ENCODE results near the gene ARHGAP44. TPM values are rescaled to one million over a fixed set of nuclear protein-coding genes. Genes with fewer than 3 reads are reported as not detected.

ARHGAP44 gene
- total and polyA plus RNA-seq, 2 donors (not counting 3 experiments of a cell fraction or from before 2014, with no cell fraction given), result 0.11 to 0.42 TPM

- intact Hi-C loops (cut with micrococcal nuclease) (no loop called here), dilution Hi-C loops (cut with MboI; ENCODE audit: extremely low pct_ligation_motif_present, low sequenced_read_pairs) (no loop called here)
- no peaks in the 10 kb centered on the region for H3K79me2 ChIP-seq (ENCODE audit: control insufficient read depth, insufficient read depth, low read length)
- ChIA-PET CTCF (interaction anchor here (0.8 to 2.1 kb wide), 6 partner anchors 9 to 748 kb away, joined by 3 to 9 read pairs (median 5); partner anchors contain the start of gene ELAC2), POLR2A (no interaction called here)
- no peak for FAIRE-seq
- H3K9me1 ChIP-seq (replicated peaks; ENCODE audit: control insufficient read depth, extremely low read depth, insufficient read depth, low read length), result no peaks in the 10 kb centered on the region
- H4K20me1 ChIP-seq (replicated peaks; ENCODE audit: control insufficient read depth, extremely low read depth, insufficient read depth, low read length), result no peaks in the 10 kb centered on the region
- no peak overlapping the region for H2AFZ ChIP-seq (ENCODE audit: low read depth, low read length)
- no peak for DNase-seq (ENCODE audit: low read depth, low spot score)
- no peak overlapping the region for H3K9ac ChIP-seq (replicated peaks; ENCODE audit: extremely low read depth, insufficient read depth, low read length)
- H3K4me2 ChIP-seq (ENCODE audit: insufficient read depth, low read length), result no peak overlapping the region
- H3K4me3 ChIP-seq (replicated peaks in 1 of 3; ENCODE audit: insufficient read depth in 1 of 3, low read depth in 1 of 3, low read length in 3 of 3), result no peak overlapping the region
- no peaks in the 10 kb centered on the region for H3K9me3 ChIP-seq (replicated peaks; ENCODE audit: control insufficient read depth, insufficient read depth, low read length)
- TF ChIP-seq MAX (IDR thresholded peaks at IDR 0.05; ENCODE audit: insufficient read depth, insufficient read length) (no peak), MYC (IDR thresholded peaks at IDR 0.05; ENCODE audit: low read depth, low read length) (no peak), JUN (IDR thresholded peaks at IDR 0.05; ENCODE audit: borderline replicate concordance, insufficient read depth, insufficient read length, low read depth) (no peak), GATA2 (IDR thresholded peaks at IDR 0.05; ENCODE audit: insufficient read depth, insufficient read length, low read depth, low read length) (no peak), EZH2 (IDR thresholded peaks at IDR 0.05; ENCODE audit: borderline replicate concordance, low read depth, low read length, severe bottlenecking) (no peak), FOS (IDR thresholded peaks at IDR 0.05; ENCODE audit: borderline replicate concordance, insufficient read depth, low read length) (no peak), POLR2A (IDR thresholded peaks at IDR 0.05; ENCODE audit: low read depth, low read length) (no peak), POLR2AphosphoS5 (IDR thresholded peaks at IDR 0.05; ENCODE audit: insufficient read depth, low read depth, low read length) (no peak)
- TF ChIP-seq, protein P1, sequence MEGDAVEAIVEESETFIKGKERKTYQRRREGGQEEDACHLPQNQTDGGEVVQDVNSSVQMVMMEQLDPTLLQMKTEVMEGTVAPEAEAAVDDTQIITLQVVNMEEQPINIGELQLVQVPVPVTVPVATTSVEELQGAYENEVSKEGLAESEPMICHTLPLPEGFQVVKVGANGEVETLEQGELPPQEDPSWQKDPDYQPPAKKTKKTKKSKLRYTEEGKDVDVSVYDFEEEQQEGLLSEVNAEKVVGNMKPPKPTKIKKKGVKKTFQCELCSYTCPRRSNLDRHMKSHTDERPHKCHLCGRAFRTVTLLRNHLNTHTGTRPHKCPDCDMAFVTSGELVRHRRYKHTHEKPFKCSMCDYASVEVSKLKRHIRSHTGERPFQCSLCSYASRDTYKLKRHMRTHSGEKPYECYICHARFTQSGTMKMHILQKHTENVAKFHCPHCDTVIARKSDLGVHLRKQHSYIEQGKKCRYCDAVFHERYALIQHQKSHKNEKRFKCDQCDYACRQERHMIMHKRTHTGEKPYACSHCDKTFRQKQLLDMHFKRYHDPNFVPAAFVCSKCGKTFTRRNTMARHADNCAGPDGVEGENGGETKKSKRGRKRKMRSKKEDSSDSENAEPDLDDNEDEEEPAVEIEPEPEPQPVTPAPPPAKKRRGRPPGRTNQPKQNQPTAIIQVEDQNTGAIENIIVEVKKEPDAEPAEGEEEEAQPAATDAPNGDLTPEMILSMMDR (IDR thresholded peaks at IDR 0.05; ENCODE audit: extremely low read depth in 1 of 2, insufficient read depth in 1 of 2, low read depth in 1 of 2, low read length in 2 of 2), result no peak
- H3K27ac ChIP-seq (ENCODE audit: insufficient read depth, low read depth, low read length), result no peak overlapping the region
- no TSS peak for BruUV-seq (replicated peaks)
- no peaks in the 10 kb centered on the region for H3K4me1 ChIP-seq (ENCODE audit: control insufficient read depth, extremely low read depth, insufficient read depth, low read length)
- H3K36me3 ChIP-seq (ENCODE audit: control insufficient read depth in 2 of 2, extremely low read depth in 1 of 2, insufficient read depth in 2 of 2, low read length in 2 of 2), result peaks cover 18 to 33% of the 10 kb centered on the region in 2 experiments
- H3K27me3 ChIP-seq (ENCODE audit: control insufficient read depth in 2 of 2, insufficient read depth in 2 of 2, low read length in 2 of 2), result no peaks in the 10 kb centered on the region
Measured at GRCh38 chr17:13005530-13005929, 216.2 kb downstream of the ARHGAP44 start.

Measured in endothelial cell of umbilical vein (primary cell).